HG03103 (cell line): ENCODE results near the gene SLBP.

ENCODE experiments used
- ATAC-seq: cut with Tn5 transposase; IDR thresholded peaks from one replicate; pipeline ENCODE4 v1.9.1; 2021; ENCODE audit warnings: low read depth; ENCODE audit not compliant: unreplicated experiment

SLBP gene

GRCh38 chr4:1728061-1728980 is 16.2 kb upstream of the SLBP start:
- no peak for ATAC-seq

DNA sequence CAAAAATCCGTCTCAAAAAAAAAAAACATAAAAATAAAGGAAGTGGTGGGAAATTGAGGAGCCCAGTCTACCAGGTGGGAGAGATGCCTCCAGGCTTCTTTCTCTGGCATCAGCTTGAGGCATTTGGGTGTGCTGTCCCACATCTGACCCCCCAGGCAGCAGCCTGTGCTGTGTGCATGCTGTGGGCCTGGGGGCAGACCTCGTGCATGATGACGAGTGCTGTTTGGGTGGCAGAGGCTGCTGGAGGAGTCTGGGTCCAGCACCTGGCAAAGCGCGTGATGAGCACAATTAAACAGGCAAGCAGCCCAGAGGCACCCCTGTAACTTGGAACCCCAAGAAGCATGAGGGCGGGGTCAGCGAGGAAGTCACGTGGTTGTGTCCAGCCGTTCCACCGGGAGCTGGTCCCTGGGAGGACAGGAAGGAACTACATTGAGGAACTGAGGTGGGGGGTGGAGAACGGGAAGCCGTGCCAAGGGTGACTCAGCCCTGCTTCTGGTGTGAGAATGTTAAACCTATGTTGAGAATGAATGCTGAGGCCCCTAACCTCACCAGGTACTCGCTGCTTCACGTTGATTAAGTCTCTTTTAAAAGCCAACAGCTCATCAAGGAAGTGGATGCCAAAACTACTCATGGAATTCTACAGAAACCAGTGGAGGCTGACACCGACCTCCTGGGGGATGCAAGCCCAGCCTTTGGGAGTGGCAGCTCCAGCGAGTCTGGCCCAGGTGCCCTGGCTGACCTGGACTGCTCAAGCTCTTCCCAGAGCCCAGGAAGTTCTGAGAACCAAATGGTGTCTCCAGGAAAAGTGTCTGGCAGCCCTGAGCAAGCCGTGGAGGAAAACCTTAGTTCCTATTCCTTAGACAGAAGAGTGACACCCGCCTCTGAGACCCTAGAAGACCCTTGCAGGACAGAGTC is 15.3 kb upstream of the SLBP start:
- ATAC-seq: no peak

DNA sequence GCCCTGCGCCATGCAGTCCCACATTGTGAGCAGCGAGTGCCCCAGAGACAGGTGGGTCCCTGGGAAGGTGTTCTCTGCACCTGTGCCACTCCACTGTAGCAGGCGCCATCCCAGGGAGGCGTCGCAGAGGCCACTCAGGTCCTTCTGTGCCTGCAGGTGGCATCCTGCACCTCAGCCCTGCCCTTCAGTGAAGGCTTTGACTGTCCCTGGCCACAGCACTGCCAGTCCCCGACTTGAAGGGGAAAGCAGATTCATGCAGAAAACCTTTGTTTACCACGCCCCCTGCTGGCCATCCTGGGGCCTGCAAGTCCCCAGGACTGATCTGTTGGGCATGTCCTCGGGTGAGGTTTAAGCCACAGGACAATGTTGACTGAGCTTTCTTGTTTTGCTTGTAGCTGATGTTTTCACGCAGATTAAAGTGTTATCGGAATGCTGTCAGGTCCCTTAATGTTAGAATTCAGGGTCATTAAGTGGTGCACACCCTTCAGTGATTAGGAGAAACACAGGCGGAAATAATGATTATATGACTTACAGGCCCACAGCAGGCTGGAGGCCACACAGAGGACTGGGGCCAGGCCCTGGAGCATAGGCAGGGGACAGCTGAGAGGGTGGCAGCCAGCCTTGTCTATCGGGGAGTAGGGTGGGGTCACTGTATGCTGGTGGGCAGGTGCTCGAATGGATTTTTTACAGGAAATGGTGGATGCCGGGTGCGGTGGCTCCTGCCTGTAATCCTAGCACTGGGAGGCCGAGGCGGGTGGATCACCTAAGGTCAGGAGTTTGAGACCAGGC is 14.2 kb upstream of the SLBP start:
- ATAC-seq: no peak

GRCh38 chr4:1725521-1725920 is 13.4 kb upstream of the SLBP start:
- ATAC-seq: no peak

DNA sequence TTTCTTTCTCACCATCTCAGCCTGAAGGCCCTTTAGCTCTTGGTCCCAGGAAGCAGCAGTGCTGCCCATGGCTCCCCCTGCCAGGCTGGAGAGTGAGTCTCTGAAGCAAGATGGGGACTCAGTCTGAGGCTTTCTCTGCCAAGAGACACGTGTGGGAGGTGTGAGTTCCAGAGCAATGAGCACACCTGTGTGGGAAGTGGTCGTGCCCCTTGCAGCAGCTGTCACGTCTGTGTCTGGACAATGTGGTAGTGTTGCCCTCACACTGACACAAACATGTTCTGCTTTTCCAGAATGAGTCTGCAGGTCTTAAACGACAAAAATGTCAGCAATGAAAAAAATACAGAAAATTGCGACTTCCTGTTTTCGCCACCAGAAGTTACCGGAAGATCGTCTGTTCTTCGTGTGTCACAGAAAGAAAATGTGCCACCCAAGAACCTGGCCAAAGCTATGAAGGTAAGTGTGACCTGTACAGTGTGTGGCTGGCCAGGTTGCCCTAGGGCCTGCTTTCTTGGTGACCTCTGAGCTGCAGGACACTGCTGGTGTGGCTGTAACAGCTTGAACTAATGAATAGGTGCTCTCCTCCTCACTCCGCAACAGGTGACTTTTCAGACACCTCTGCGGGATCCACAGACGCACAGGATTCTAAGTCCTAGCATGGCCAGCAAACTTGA is 11.1 kb upstream of the SLBP start:
- no peak for ATAC-seq

GRCh38 chr4:1722551-1723118 is 10.5 kb upstream of the SLBP start:
- no peak for ATAC-seq

GRCh38 chr4:1721666-1722550 is 9.8 kb upstream of the SLBP start:
- no peak for ATAC-seq

DNA sequence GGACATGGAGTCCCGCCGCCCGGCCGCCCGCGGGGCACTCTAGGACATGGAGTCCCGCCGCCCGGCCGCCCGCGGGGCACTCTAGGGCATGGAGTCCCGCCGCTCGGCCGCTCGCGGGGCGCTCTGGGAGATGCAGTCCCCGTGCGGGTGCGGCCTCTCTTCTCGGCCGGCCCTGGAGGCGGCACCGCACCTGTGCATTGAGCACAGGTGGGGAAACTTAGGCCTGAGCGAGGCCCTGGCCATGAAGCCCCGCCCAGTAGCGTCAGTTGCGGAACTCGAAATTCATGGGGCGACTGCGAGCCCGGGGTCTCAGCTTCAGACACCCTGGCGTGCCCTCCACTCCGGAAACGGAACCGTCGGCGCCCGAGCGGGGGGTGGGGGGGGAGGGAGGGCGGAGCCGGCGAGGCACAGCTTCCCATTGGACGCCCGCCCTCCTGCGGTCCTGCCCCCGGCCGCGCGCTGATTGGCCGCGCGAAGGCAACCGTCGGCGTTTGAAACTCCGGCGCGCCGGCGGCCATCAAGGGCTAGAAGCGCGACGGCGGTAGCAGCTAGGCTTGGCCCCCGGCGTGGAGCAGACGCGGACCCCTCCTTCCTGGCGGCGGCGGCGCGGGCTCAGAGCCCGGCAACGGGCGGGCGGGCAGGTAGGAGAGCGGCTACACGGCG is 9.0 kb upstream of the SLBP start, which contains the start of the genes TACC3 and TMEM129:
Gene TACC3, plus strand, starts transcription at position 519 of the 663 bp plus-strand sequence. CDS start 1,901 bp downstream, outside the sequence.
Gene TMEM129, minus strand, starts transcription at position 321 of the 663 bp plus-strand sequence. CDS start 486 bp downstream, outside the sequence.
- ATAC-seq: peak; percentile 72

DNA sequence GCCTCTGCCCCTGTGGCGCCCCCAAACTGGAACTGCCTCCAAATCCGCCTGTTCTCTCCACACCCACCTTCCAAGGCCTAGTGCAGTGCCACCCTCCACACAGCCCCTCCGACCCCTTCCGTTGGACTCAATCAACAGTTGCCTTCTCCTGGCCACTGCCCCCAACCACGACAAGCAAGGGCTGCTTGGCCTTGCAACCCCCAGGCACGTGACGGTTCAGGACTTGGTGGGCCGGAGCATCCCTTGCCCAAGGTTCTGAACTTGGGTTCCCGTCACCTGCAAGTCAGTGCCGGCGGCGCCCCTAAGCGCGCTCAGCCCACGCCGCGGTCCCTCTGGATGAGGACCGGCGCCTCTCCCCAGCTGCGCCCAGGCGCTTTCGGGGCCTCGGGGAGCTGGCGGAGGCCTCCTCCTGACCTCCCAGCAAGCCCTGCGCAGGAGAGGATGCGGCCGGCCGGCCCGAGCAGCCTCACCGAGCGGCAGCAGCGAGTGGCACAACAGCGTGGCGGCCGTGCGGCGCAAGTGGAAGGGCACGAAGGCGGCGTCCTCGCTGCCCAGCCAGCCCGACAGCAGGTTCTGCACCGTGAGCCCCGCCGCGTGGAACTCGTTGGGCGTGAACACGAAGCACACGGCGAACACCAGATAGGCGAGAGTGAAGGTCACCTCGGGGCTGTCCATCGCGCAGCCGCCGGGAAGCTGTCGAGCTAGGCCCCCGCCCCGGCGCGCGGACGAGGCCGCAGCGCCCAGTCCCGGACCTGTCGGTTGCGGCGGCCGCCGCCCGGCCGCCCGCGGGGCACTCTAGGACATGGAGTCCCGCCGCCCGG is 8.3 kb upstream of the SLBP start:
- peak; percentile 6 for ATAC-seq

GRCh38 chr4:1718095-1718850 is 6.2 kb upstream of the SLBP start:
- no peak for ATAC-seq

GRCh38 chr4:1717129-1718094 is 5.3 kb upstream of the SLBP start:
- ATAC-seq: no peak

- no peak for ATAC-seq
Measured at GRCh38 chr4:1716065-1716945, 4.2 kb upstream of the SLBP start.

GRCh38 chr4:1715002-1715758 is 3.1 kb upstream of the SLBP start:
- no peak for ATAC-seq
